Endometrial microvascular endothelial cells (primary cell): ENCODE data around the gene IMPG2. TPM values are rescaled to one million over a fixed set of nuclear protein-coding genes. Genes with fewer than 3 reads are reported as not detected.
"Not testable (repeated sequence)": the region's sequence is repeated elsewhere in the genome, so short reads cannot be mapped to it uniquely, and the experiment has no call there.

Source experiments
- in situ Hi-C: cut with HindIII; loops from 2 replicates; pipeline ENCODE4 v1.10.0; 2017; ENCODE audit warnings: low sequenced_read_pairs, low pct_unique_long_range_greater_than_20kb; ENCODE audit errors: inconsistent ontology term
- total RNA-seq: library from RNA; depleted of rRNA; stranded (reverse); fragments of >200 nt; gene quantifications from one replicate; pipeline ENCODE4 v1.2.3, GENCODE V29; 2015; ENCODE audit errors: inconsistent ontology term

Gene IMPG2
- total RNA-seq, result 0.09 TPM

GRCh38 chr3:101320475-101320874 lies at the start of gene IMPG2:
Gene IMPG2 (minus strand): TSS chr3:101320575. CDS start chr3:101320372, 203 bp downstream.
- in situ Hi-C loops, result no loop called here

- in situ Hi-C loops, result no loop called here
Observed at GRCh38 chr3:101362406-101362805, 42.0 kb upstream of the IMPG2 start.

GRCh38 chr3:101351829-101352228 lies 31.5 kb upstream of the IMPG2 start:
- in situ Hi-C loops, result no loop called here

- in situ Hi-C loops, result no loop called here
Observed at GRCh38 chr3:101340591-101340990, 20.2 kb upstream of the IMPG2 start.

- in situ Hi-C loops, result no loop called here
Observed at GRCh38 chr3:101333883-101334282, 13.5 kb upstream of the IMPG2 start.

- in situ Hi-C loops, result no loop called here
Observed at GRCh38 chr3:101329016-101329673, 8.8 kb upstream of the IMPG2 start.

- in situ Hi-C loops, result no loop called here
Observed at GRCh38 chr3:101325393-101326134, 5.2 kb upstream of the IMPG2 start.

GRCh38 chr3:101319531-101319930 lies 844 bp downstream of the IMPG2 start:
- in situ Hi-C loops, result no loop called here

GRCh38 chr3:101312545-101312944 lies 7.8 kb downstream of the IMPG2 start:
- in situ Hi-C loops, result no loop called here

- in situ Hi-C loops, result no loop called here
Observed at GRCh38 chr3:101311676-101312075, 8.7 kb downstream of the IMPG2 start.

GRCh38 chr3:101310978-101311375 lies 9.4 kb downstream of the IMPG2 start:
- in situ Hi-C loops, result no loop called here

GRCh38 chr3:101308147-101308772 lies 12.1 kb downstream of the IMPG2 start:
- in situ Hi-C loops, result not testable (repeated sequence)

GRCh38 chr3:101303836-101304235 lies 16.5 kb downstream of the IMPG2 start:
- in situ Hi-C loops, result no loop called here

GRCh38 chr3:101303089-101303731 lies 17.2 kb downstream of the IMPG2 start:
- in situ Hi-C loops, result no loop called here

GRCh38 chr3:101300073-101300472 lies 20.3 kb downstream of the IMPG2 start:
- in situ Hi-C loops, result no loop called here

GRCh38 chr3:101292027-101292426 lies 28.3 kb downstream of the IMPG2 start:
- in situ Hi-C loops, result no loop called here

GRCh38 chr3:101288294-101288693 lies 32.1 kb downstream of the IMPG2 start:
- in situ Hi-C loops, result no loop called here

GRCh38 chr3:101284757-101285156 lies 35.6 kb downstream of the IMPG2 start:
- in situ Hi-C loops, result no loop called here

- in situ Hi-C loops, result no loop called here
Observed at GRCh38 chr3:101281521-101282030, 38.8 kb downstream of the IMPG2 start.
